GM21381 (cell line): Measurements from ENCODE around the gene MUC5AC.
"Not testable (repeated sequence)": the region's sequence is repeated elsewhere in the genome, so short reads cannot be mapped to it uniquely, and the experiment has no call there.

Experiments used
- ATAC-seq: cut with Tn5 transposase; IDR thresholded peaks from one replicate; pipeline ENCODE4 v1.9.1; 2021; ENCODE audit warnings: mild to moderate bottlenecking, moderate library complexity; ENCODE audit not compliant: unreplicated experiment

MUC5AC gene

GRCh38 chr11:1148752-1149180 lies 9.0 kb upstream of the MUC5AC start:
- no peak for ATAC-seq

GRCh38 chr11:1149545-1149944 lies 8.2 kb upstream of the MUC5AC start:
- ATAC-seq: no peak

GRCh38 chr11:1150116-1150515 lies 7.6 kb upstream of the MUC5AC start:
- ATAC-seq: no peak

GRCh38 chr11:1150769-1151365 lies 6.9 kb upstream of the MUC5AC start:
- no peak for ATAC-seq

- ATAC-seq: no peak
Observed at GRCh38 chr11:1151366-1152315, 6.1 kb upstream of the MUC5AC start.

GRCh38 chr11:1152316-1153104 lies 5.2 kb upstream of the MUC5AC start:
- no peak for ATAC-seq

- no peak for ATAC-seq
Observed at GRCh38 chr11:1153105-1153950, 4.4 kb upstream of the MUC5AC start.

GRCh38 chr11:1153951-1154493 lies 3.7 kb upstream of the MUC5AC start:
- no peak for ATAC-seq

- not testable (repeated sequence) for ATAC-seq
Observed at GRCh38 chr11:1154656-1155055, 3.1 kb upstream of the MUC5AC start.

GRCh38 chr11:1155274-1155693 lies 2.5 kb upstream of the MUC5AC start:
- no peak for ATAC-seq

- no peak for ATAC-seq
Observed at GRCh38 chr11:1156506-1157340, 1.0 kb upstream of the MUC5AC start.

- ATAC-seq: no peak
Observed at GRCh38 chr11:1157341-1157644, 460 bp upstream of the MUC5AC start.

GRCh38 chr11:1158681-1159487 lies 1.1 kb downstream of the MUC5AC start:
- no peak for ATAC-seq

- ATAC-seq: not testable (repeated sequence)
Observed at GRCh38 chr11:1159488-1160220, 1.9 kb downstream of the MUC5AC start.

GRCh38 chr11:1160231-1161101 lies 2.7 kb downstream of the MUC5AC start:
- no peak for ATAC-seq

- no peak for ATAC-seq
Observed at GRCh38 chr11:1161410-1162137, 3.8 kb downstream of the MUC5AC start.
